CD8-positive, alpha-beta memory T cell (primary cell): ENCODE results near the gene ATP2B2. TPM values are rescaled to one million over a fixed set of nuclear protein-coding genes. Genes with fewer than 3 reads are reported as not detected.
A peak's percentile ranks its signal among the peaks of the same experiment; 100 is the strongest.

Experiments
- CTCF ChIA-PET: fragments of 350-600 bp; sonication (Branson Sonifier 250); formaldehyde crosslinking; loops from one replicate; lab custom pipeline; 2021; ENCODE audit warnings: antibody characterized with exemption; lab: Charles Lee
- POLR2A ChIA-PET: fragments of 350-600 bp; sonication (Branson Sonifier 250); formaldehyde crosslinking; loops from one replicate; lab custom pipeline; 2021; ENCODE audit warnings: antibody characterized with exemption; lab: Charles Lee
- DNase-seq, 5 donors: peaks; one replicate each; pipeline versions ENCODE4 v3.0.0 to v3.0.0-alpha.2; 2020 to 2022; ENCODE audit warnings: mixed read lengths in 1 of 5
- H3K27ac ChIP-seq: one replicate; pipeline ENCODE4 v1.7.0; 2013; ENCODE audit warnings: low read depth, mild to moderate bottlenecking, low read length, moderate library complexity
- H3K27me3 ChIP-seq: 2 replicates; pipeline ENCODE4 v1.7.0; 2013; ENCODE audit warnings: low read length, mild to moderate bottlenecking; ENCODE audit not compliant: insufficient read depth, poor library complexity, severe bottlenecking
- H3K36me3 ChIP-seq: 2 replicates; pipeline ENCODE4 v1.7.0; 2013; ENCODE audit warnings: mild to moderate bottlenecking, low read length, moderate library complexity; ENCODE audit not compliant: insufficient read depth
- H3K4me1 ChIP-seq: 2 replicates; pipeline ENCODE4 v1.7.0; 2013; ENCODE audit warnings: mild to moderate bottlenecking, low read length, moderate library complexity; ENCODE audit not compliant: insufficient read depth
- H3K4me3 ChIP-seq: 2 replicates; pipeline ENCODE4 v1.7.0; 2013; ENCODE audit warnings: mild to moderate bottlenecking, low read length
- H3K9me3 ChIP-seq: 2 replicates; pipeline ENCODE4 v1.7.0; 2013; ENCODE audit warnings: mild to moderate bottlenecking, low read length
- H3K27ac Mint-ChIP-seq, 8 donors: one replicate each; pipeline ENCODE4 v1.8.0; 2020 to 2021; ENCODE audit warnings: mixed read lengths in 8 of 8, mild to moderate bottlenecking in 6 of 8, inconsistent platforms in 3 of 8, moderate library complexity in 3 of 8
- H3K27me3 Mint-ChIP-seq, 2 donors: one replicate each; pipeline ENCODE4 v1.8.0; 2020 to 2021; ENCODE audit warnings: mixed read lengths in 2 of 2, mild to moderate bottlenecking in 1 of 2, moderate library complexity in 1 of 2
- H3K36me3 Mint-ChIP-seq, 3 donors: one replicate each; pipeline ENCODE4 v1.8.0; 2020 to 2021; ENCODE audit warnings: mixed read lengths in 3 of 3, inconsistent platforms in 1 of 3, mild to moderate bottlenecking in 1 of 3
- H3K4me1 Mint-ChIP-seq, 3 donors: one replicate each; pipeline ENCODE4 v1.8.0; 2020 to 2021; ENCODE audit warnings: mixed read lengths in 3 of 3, inconsistent platforms in 1 of 3, mild to moderate bottlenecking in 1 of 3
- H3K4me3 Mint-ChIP-seq, 7 donors: one replicate each; pipeline ENCODE4 v1.8.0; 2020 to 2021; ENCODE audit warnings: mixed read lengths in 7 of 7, mild to moderate bottlenecking in 6 of 7, moderate library complexity in 4 of 7, inconsistent platforms in 2 of 7
- H3K9me3 Mint-ChIP-seq, 5 donors: one replicate each; pipeline ENCODE4 v1.8.0; 2020 to 2022; ENCODE audit warnings: mixed read lengths in 5 of 5, mild to moderate bottlenecking in 3 of 5, moderate library complexity in 2 of 5, inconsistent platforms in 1 of 5
- polyA plus RNA-seq: library from polyadenylated mRNA; unstranded; fragments of 300-500 nt; fragmentation: Illumina TruSeq; gene quantifications from one replicate; pipeline ENCODE4 v1.2.3, GENCODE V29; 2021
- total RNA-seq, 2 experiments: library from RNA; stranded (reverse); gene quantifications; one replicate each; pipeline ENCODE4 v1.2.3, GENCODE V29; 2021

Gene ATP2B2
- total and polyA plus RNA-seq, 3 experiments from 2014 or later: not detected

DNA sequence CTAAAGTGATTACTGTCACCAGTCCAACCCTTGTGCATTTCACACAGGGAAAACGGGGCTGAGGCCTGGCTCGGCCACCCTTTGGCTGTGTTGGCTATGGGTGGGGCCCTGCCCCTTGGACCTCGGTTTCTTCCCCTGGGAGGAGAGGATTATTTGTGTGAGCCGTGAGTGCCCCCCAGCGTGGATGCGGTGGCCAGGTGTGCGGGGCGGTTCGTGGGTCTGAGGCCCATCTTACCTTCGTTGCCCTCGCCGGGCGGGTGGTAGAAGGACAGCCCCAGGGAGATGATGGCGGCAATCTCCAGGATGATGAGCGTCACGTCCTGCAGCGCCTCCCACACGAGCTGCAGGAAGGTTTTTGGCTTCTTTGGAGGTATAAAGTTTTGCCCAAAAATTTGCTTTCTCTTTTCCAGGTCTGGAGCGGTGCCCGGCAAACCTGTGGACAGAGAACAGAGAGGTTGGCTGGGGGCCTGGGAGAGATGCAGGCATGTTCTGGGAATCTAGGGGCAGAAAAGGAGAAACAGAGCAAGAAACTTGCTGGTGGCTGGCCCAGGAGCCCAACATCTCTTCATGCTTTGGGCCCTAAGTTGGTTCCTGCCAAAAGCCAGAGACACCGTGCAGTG is 94.9 kb downstream of the ATP2B2 start:
- no peaks in the 10 kb centered on the region for H3K4me1 Mint-ChIP-seq
- no peak overlapping the region for H3K27ac ChIP-seq
- peaks cover 0 to 14% of the 10 kb centered on the region in 2 donors for H3K27me3 Mint-ChIP-seq
- no peaks in the 10 kb centered on the region for H3K4me1 ChIP-seq
- ChIA-PET CTCF (no interaction called here), POLR2A (no interaction called here)
- H3K4me3 Mint-ChIP-seq: no peak overlapping the region
- DNase-seq: no peak
- H3K9me3 ChIP-seq: no peaks in the 10 kb centered on the region
- no peak overlapping the region for H3K27ac Mint-ChIP-seq
- H3K4me3 ChIP-seq: no peak overlapping the region
- H3K27me3 ChIP-seq: no peaks in the 10 kb centered on the region
- H3K9me3 Mint-ChIP-seq: no peaks in the 10 kb centered on the region
- H3K36me3 Mint-ChIP-seq: no peaks in the 10 kb centered on the region
- no peaks in the 10 kb centered on the region for H3K36me3 ChIP-seq

- Mint-ChIP-seq H3K4me3 (no peak overlapping the region), H3K36me3 (no peaks in the 10 kb centered on the region)
Observed at GRCh38 chr3:10408680-10409079, 96.7 kb downstream of the ATP2B2 start.

DNA sequence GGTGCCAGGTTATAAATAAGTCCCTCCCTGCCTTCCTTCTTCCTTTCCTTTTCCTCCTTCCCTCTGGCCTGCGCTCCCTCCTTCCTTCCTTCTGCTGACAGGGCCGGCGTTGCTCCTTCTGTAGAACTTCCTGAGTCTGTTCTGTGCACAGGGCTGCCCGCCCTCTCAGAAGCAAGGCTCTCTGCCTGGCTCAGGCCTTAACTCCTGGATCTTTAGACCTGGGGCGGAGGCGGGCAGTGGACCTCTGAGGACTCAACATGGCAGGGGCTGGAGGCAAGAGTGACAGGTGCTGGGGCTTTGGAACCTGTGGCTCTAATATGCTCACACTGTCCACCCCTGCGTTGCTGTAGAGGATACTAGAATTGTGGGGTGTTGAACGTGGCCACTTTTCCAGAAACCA is 98.0 kb downstream of the ATP2B2 start:
- ChIA-PET CTCF (no interaction called here), POLR2A (no interaction called here)
- Histone ChIP-seq H3K36me3 (no peaks in the 10 kb centered on the region), H3K9me3 (no peaks in the 10 kb centered on the region), H3K4me3 (no peak overlapping the region), H3K27me3 (no peaks in the 10 kb centered on the region), H3K27ac (no peak overlapping the region), H3K4me1 (no peaks in the 10 kb centered on the region)
- no peaks in the 10 kb centered on the region for H3K27me3 Mint-ChIP-seq
- no peak for DNase-seq
- H3K4me3 Mint-ChIP-seq: no peak overlapping the region
- H3K27ac Mint-ChIP-seq: peak overlapping the region in 1 of 8 donors; percentile 41
- H3K36me3 Mint-ChIP-seq: no peaks in the 10 kb centered on the region
- no peaks in the 10 kb centered on the region for H3K4me1 Mint-ChIP-seq
- no peaks in the 10 kb centered on the region for H3K9me3 Mint-ChIP-seq

More at GRCh38 chr3:10408680-10409079, 96.7 kb downstream of the ATP2B2 start:
- Histone ChIP-seq H3K4me1 (no peaks in the 10 kb centered on the region), H3K27me3 (no peaks in the 10 kb centered on the region), H3K4me3 (no peak overlapping the region), H3K9me3 (no peaks in the 10 kb centered on the region), H3K27ac (no peak overlapping the region), H3K36me3 (no peaks in the 10 kb centered on the region)
- no peak for DNase-seq
- H3K27ac Mint-ChIP-seq: no peak overlapping the region
- CTCF ChIA-PET: interaction anchor here (0.8 kb wide), 1 partner anchor 9 kb away, joined by 3 read pairs; no protein-coding TSS in a partner anchor
- H3K9me3 Mint-ChIP-seq: no peaks in the 10 kb centered on the region
- H3K4me1 Mint-ChIP-seq: no peaks in the 10 kb centered on the region
- POLR2A ChIA-PET: no interaction called here
- peaks cover 0 to 1% of the 10 kb centered on the region in 2 donors for H3K27me3 Mint-ChIP-seq

GRCh38 chr3:10406414-10406813 is 99.0 kb downstream of the ATP2B2 start:
- H3K9me3 ChIP-seq: no peaks in the 10 kb centered on the region
- H3K27me3 Mint-ChIP-seq: peaks cover 0 to 1% of the 10 kb centered on the region in 2 donors
- no peak for DNase-seq
- no peaks in the 10 kb centered on the region for H3K27me3 ChIP-seq
- no peaks in the 10 kb centered on the region for H3K36me3 ChIP-seq
- no peaks in the 10 kb centered on the region for H3K9me3 Mint-ChIP-seq
- no peak overlapping the region for H3K27ac ChIP-seq
- no peak overlapping the region for H3K4me3 ChIP-seq
- ChIA-PET POLR2A (no interaction called here), CTCF (no interaction called here)
- no peaks in the 10 kb centered on the region for H3K4me1 ChIP-seq
- H3K4me1 Mint-ChIP-seq: no peaks in the 10 kb centered on the region
- H3K27ac Mint-ChIP-seq: no peak overlapping the region
- no peaks in the 10 kb centered on the region for H3K36me3 Mint-ChIP-seq
- no peak overlapping the region for H3K4me3 Mint-ChIP-seq

DNA sequence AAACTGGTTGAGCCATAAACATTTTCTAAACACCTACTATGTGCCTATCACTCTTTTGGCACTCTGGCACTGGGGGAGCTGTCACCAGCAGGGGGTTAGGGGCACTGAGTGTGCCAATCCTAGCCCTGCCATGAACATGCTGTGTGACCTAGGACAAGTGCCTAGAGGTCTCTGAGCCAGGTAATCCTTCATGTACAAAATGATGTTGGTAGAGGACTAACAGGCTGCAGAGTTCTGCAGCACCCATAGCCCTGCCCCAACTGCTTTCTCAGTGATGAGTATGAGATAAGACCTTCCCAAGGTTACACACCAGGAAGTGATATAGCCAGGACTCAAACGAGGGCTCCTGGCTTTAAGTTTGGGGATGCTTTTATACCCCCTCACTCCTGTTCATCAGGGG is 99.6 kb downstream of the ATP2B2 start:
- Mint-ChIP-seq H3K27ac (no peak overlapping the region), H3K9me3 (no peaks in the 10 kb centered on the region), H3K4me1 (no peaks in the 10 kb centered on the region), H3K27me3 (peaks cover 0 to 1% of the 10 kb centered on the region in 2 donors), H3K4me3 (no peak overlapping the region), H3K36me3 (no peaks in the 10 kb centered on the region)
- CTCF ChIA-PET: no interaction called here
- Histone ChIP-seq H3K9me3 (no peaks in the 10 kb centered on the region), H3K27me3 (no peaks in the 10 kb centered on the region), H3K36me3 (no peaks in the 10 kb centered on the region), H3K4me1 (no peaks in the 10 kb centered on the region), H3K4me3 (no peak overlapping the region), H3K27ac (no peak overlapping the region)
- POLR2A ChIA-PET: no interaction called here
- DNase-seq: no peak

- H3K36me3 Mint-ChIP-seq: no peaks in the 10 kb centered on the region
- peak overlapping the region in 1 of 8 donors; percentile 23 for H3K27ac Mint-ChIP-seq
- ChIA-PET POLR2A (no interaction called here), CTCF (no interaction called here)
- H3K4me1 Mint-ChIP-seq: peaks cover 0 to 4% (median 0%) of the 10 kb centered on the region in 3 donors
- Histone ChIP-seq H3K36me3 (no peaks in the 10 kb centered on the region), H3K27me3 (no peaks in the 10 kb centered on the region), H3K27ac (no peak overlapping the region), H3K4me3 (no peak overlapping the region), H3K9me3 (no peaks in the 10 kb centered on the region), H3K4me1 (no peaks in the 10 kb centered on the region)
- peaks cover 0 to 1% of the 10 kb centered on the region in 2 donors for H3K27me3 Mint-ChIP-seq
- H3K9me3 Mint-ChIP-seq: no peaks in the 10 kb centered on the region
- no peak overlapping the region for H3K4me3 Mint-ChIP-seq
- no peak for DNase-seq
Observed at GRCh38 chr3:10404876-10405275, 100.5 kb downstream of the ATP2B2 start.

DNA sequence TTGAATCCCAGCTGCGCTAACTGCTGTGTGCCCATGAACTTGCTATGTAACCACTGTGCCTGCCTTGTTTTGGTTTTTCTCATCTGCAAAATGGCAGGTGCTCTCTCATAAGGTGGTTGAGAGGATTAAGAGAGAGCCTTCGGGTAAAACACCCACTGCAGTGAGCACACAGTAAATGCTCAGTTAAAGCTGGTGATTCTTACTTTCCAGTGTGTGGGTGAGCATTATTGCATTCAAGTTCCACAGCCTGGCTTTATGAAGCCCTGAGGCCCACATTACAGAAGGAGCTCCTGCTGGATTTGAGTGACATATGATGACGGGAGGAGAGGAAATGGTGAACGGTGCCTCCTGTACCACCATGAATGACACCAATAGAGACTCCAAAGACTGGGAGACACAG is 101.0 kb downstream of the ATP2B2 start:
- no peak overlapping the region for H3K4me3 Mint-ChIP-seq
- no peaks in the 10 kb centered on the region for H3K27me3 ChIP-seq

GRCh38 chr3:10401990-10402761 is 103.2 kb downstream of the ATP2B2 start:
- Mint-ChIP-seq H3K27ac (peak overlapping the region in 1 of 8 donors; percentile 63), H3K36me3 (no peaks in the 10 kb centered on the region), H3K4me1 (peaks cover under 1 to 11% (median 7%) of the 10 kb centered on the region in 3 donors), H3K27me3 (peaks cover 0 to 1% of the 10 kb centered on the region in 2 donors), H3K4me3 (no peak overlapping the region), H3K9me3 (no peaks in the 10 kb centered on the region)
- Histone ChIP-seq H3K9me3 (no peaks in the 10 kb centered on the region), H3K4me3 (no peak overlapping the region), H3K27ac (no peak overlapping the region), H3K36me3 (no peaks in the 10 kb centered on the region), H3K4me1 (peaks cover 5% of the 10 kb centered on the region), H3K27me3 (no peaks in the 10 kb centered on the region)
- CTCF ChIA-PET: no interaction called here
- no peak for DNase-seq
- POLR2A ChIA-PET: no interaction called here

More for the DNA sequence above, 101.0 kb downstream of the ATP2B2 start:
- no peaks in the 10 kb centered on the region for H3K4me1 ChIP-seq
- Mint-ChIP-seq H3K27me3 (peaks cover 0 to 1% of the 10 kb centered on the region in 2 donors), H3K4me1 (peaks cover 0 to 4% (median 0%) of the 10 kb centered on the region in 3 donors), H3K9me3 (no peaks in the 10 kb centered on the region), H3K36me3 (no peaks in the 10 kb centered on the region), H3K27ac (no peak overlapping the region)
- CTCF ChIA-PET: no interaction called here
- no peak overlapping the region for H3K27ac ChIP-seq
- no peaks in the 10 kb centered on the region for H3K36me3 ChIP-seq
- no peaks in the 10 kb centered on the region for H3K9me3 ChIP-seq
- H3K4me3 ChIP-seq: no peak overlapping the region
- no peak for DNase-seq
- POLR2A ChIA-PET: no interaction called here
